ENCODE data around the gene MDC1. TPM values are rescaled to one million over a fixed set of nuclear protein-coding genes. Genes with fewer than 3 reads are reported as not detected.

MDC1 gene
- total and polyA plus RNA-seq, 2 experiments from 2014 or later, result 17.2 to 32.7 TPM

- Mint-ChIP-seq H3K36me3 (ENCODE audit: low read depth) (peaks cover 21% of the 10 kb centered on the region), H3K4me1 (peaks cover 57% of the 10 kb centered on the region), H3K4me3 (peak overlapping the region; percentile 63), H3K27me3 (ENCODE audit: insufficient read depth, low read depth, poor library complexity) (peaks cover 21% of the 10 kb centered on the region), H3K27ac (peak overlapping the region; percentile 39), H3K9me3 (no peaks in the 10 kb centered on the region; the same call in 2 of the 3 replicates)
- Histone ChIP-seq H4K20me1 (replicated peaks; ENCODE audit: insufficient read depth) (no peaks in the 10 kb centered on the region; the same call in 1 of the 2 replicates), H3K27me3 (ENCODE audit: insufficient read depth) (0 out of 2 replicates have a peak, but pooled peaks cover 5% of the 10 kb centered on the region), H3K27ac (ENCODE audit: low read depth) (peak overlapping the region; percentile 74), H3F3A (replicated peaks; ENCODE audit: low read depth) (0 out of 2 replicates have a peak, but pooled peaks cover 9% of the 10 kb centered on the region), H3K9me2 (ENCODE audit: insufficient read depth) (no peaks in the 10 kb centered on the region), H3K36me3 (ENCODE audit: insufficient read depth) (no peaks in the 10 kb centered on the region), H2AFZ (no peak overlapping the region), H3K4me3 (peak overlapping the region; percentile 46), H3K79me2 (replicated peaks; ENCODE audit: insufficient read depth) (peaks cover 22% of the 10 kb centered on the region), H3K4me2 (peak overlapping the region; percentile 76), H3K4me1 (ENCODE audit: insufficient read depth) (peaks cover 45% of the 10 kb centered on the region)
- peak; percentile 15 for ATAC-seq
- DNase-seq (ENCODE audit: low spot score), result peak; percentile 50
- no peak for TF ChIP-seq ETS1 (IDR thresholded peaks at IDR 0.05)
- no peak for TF ChIP-seq EZH2phosphoT487 (IDR thresholded peaks at IDR 0.05; ENCODE audit: unreplicated experiment)
- TF ChIP-seq, protein P1, sequence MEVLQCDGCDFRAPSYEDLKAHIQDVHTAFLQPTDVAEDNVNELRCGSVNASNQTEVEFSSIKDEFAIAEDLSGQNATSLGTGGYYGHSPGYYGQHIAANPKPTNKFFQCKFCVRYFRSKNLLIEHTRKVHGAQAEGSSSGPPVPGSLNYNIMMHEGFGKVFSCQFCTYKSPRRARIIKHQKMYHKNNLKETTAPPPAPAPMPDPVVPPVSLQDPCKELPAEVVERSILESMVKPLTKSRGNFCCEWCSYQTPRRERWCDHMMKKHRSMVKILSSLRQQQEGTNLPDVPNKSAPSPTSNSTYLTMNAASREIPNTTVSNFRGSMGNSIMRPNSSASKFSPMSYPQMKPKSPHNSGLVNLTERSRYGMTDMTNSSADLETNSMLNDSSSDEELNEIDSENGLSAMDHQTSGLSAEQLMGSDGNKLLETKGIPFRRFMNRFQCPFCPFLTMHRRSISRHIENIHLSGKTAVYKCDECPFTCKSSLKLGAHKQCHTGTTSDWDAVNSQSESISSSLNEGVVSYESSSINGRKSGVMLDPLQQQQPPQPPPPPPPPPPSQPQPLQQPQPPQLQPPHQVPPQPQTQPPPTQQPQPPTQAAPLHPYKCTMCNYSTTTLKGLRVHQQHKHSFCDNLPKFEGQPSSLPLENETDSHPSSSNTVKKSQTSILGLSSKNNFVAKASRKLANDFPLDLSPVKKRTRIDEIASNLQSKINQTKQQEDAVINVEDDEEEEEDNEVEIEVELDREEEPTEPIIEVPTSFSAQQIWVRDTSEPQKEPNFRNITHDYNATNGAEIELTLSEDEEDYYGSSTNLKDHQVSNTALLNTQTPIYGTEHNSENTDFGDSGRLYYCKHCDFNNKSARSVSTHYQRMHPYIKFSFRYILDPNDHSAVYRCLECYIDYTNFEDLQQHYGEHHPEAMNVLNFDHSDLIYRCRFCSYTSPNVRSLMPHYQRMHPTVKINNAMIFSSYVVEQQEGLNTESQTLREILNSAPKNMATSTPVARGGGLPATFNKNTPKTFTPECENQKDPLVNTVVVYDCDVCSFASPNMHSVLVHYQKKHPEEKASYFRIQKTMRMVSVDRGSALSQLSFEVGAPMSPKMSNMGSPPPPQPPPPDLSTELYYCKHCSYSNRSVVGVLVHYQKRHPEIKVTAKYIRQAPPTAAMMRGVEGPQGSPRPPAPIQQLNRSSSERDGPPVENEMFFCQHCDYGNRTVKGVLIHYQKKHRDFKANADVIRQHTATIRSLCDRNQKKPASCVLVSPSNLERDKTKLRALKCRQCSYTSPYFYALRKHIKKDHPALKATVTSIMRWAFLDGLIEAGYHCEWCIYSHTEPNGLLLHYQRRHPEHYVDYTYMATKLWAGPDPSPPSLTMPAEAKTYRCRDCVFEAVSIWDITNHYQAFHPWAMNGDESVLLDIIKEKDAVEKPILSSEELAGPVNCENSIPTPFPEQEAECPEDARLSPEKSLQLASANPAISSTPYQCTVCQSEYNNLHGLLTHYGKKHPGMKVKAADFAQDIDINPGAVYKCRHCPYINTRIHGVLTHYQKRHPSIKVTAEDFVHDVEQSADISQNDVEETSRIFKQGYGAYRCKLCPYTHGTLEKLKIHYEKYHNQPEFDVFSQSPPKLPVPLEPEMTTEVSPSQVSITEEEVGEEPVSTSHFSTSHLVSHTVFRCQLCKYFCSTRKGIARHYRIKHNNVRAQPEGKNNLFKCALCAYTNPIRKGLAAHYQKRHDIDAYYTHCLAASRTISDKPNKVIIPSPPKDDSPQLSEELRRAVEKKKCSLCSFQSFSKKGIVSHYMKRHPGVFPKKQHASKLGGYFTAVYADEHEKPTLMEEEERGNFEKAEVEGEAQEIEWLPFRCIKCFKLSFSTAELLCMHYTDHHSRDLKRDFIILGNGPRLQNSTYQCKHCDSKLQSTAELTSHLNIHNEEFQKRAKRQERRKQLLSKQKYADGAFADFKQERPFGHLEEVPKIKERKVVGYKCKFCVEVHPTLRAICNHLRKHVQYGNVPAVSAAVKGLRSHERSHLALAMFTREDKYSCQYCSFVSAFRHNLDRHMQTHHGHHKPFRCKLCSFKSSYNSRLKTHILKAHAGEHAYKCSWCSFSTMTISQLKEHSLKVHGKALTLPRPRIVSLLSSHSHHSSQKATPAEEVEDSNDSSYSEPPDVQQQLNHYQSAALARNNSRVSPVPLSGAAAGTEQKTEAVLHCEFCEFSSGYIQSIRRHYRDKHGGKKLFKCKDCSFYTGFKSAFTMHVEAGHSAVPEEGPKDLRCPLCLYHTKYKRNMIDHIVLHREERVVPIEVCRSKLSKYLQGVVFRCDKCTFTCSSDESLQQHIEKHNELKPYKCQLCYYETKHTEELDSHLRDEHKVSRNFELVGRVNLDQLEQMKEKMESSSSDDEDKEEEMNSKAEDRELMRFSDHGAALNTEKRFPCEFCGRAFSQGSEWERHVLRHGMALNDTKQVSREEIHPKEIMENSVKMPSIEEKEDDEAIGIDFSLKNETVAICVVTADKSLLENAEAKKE (CRISPR knock-in tag; IDR thresholded peaks at IDR 0.05), result no peak
- TF ChIP-seq JUNB (IDR thresholded peaks at IDR 0.05; ENCODE audit: unreplicated experiment), result no peak
- TF ChIP-seq ZNF114 (CRISPR knock-in tag; IDR thresholded peaks at IDR 0.05), result no peak
- TF ChIP-seq STAT1 (IDR thresholded peaks at IDR 0.05; ENCODE audit: unreplicated experiment), result no peak
- no peak for TF ChIP-seq EZH2 (IDR thresholded peaks at IDR 0.05; ENCODE audit: low read depth, unreplicated experiment)
- no peak for TF ChIP-seq ZNF331 (CRISPR knock-in tag; IDR thresholded peaks at IDR 0.05; ENCODE audit: low read depth)
- TF ChIP-seq, protein P2, sequence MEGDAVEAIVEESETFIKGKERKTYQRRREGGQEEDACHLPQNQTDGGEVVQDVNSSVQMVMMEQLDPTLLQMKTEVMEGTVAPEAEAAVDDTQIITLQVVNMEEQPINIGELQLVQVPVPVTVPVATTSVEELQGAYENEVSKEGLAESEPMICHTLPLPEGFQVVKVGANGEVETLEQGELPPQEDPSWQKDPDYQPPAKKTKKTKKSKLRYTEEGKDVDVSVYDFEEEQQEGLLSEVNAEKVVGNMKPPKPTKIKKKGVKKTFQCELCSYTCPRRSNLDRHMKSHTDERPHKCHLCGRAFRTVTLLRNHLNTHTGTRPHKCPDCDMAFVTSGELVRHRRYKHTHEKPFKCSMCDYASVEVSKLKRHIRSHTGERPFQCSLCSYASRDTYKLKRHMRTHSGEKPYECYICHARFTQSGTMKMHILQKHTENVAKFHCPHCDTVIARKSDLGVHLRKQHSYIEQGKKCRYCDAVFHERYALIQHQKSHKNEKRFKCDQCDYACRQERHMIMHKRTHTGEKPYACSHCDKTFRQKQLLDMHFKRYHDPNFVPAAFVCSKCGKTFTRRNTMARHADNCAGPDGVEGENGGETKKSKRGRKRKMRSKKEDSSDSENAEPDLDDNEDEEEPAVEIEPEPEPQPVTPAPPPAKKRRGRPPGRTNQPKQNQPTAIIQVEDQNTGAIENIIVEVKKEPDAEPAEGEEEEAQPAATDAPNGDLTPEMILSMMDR (conservative IDR thresholded peaks at IDR 0.05; ENCODE audit: low read depth in 2 of 2), result no peak
- TF ChIP-seq NANOG (IDR thresholded peaks at IDR 0.05; ENCODE audit: borderline replicate concordance), result no peak
- no peak for TF ChIP-seq REST (IDR thresholded peaks at IDR 0.05; ENCODE audit: unreplicated experiment)
Measured at GRCh38 chr6:30682143-30683117, 34.7 kb downstream of the MDC1 start.
